Endodermal cell (in vitro differentiated cells): ENCODE data around the gene RPS2. TPM values are rescaled to one million over a fixed set of nuclear protein-coding genes. Genes with fewer than 3 reads are reported as not detected.

Source experiments
- DNase-seq: peaks from one replicate; pipeline ENCODE4 v3.0.0-alpha.2; 2017
- H3K27ac ChIP-seq: 2 replicates; pipeline ENCODE4 v1.5.1; 2013; ENCODE audit warnings: mild to moderate bottlenecking, low read depth, low read length, moderate library complexity
- H3K27me3 ChIP-seq: 2 replicates; pipeline ENCODE4 v1.6.1; 2013; ENCODE audit warnings: mild to moderate bottlenecking, low read length, moderate library complexity; ENCODE audit not compliant: insufficient read depth, control insufficient read depth, poor library complexity, severe bottlenecking
- H3K36me3 ChIP-seq: 2 replicates; pipeline ENCODE4 v1.7.0; 2013; ENCODE audit warnings: mild to moderate bottlenecking, low read length, moderate library complexity; ENCODE audit not compliant: control insufficient read depth, insufficient read depth
- H3K4me1 ChIP-seq: one replicate; pipeline ENCODE4 v1.7.0; 2013; ENCODE audit warnings: low read length; ENCODE audit not compliant: control insufficient read depth, insufficient read depth
- H3K4me3 ChIP-seq: 2 replicates; pipeline ENCODE4 v1.5.1; 2013; ENCODE audit warnings: mild to moderate bottlenecking, low read length, moderate library complexity
- H3K9ac ChIP-seq: 2 replicates; pipeline ENCODE4 v1.6.1; 2013; ENCODE audit warnings: mild to moderate bottlenecking, low read length, moderate library complexity; ENCODE audit not compliant: poor library complexity, severe bottlenecking; ENCODE audit errors: extremely low read depth
- H3K9me3 ChIP-seq: 2 replicates; pipeline ENCODE4 v1.6.1; 2013; ENCODE audit warnings: mild to moderate bottlenecking, low read length, moderate library complexity; ENCODE audit not compliant: control insufficient read depth
- H3K27ac Mint-ChIP-seq: 2 replicates; pipeline ENCODE4 v1.8.0; 2020; ENCODE audit warnings: mixed read lengths
- H3K27me3 Mint-ChIP-seq: 2 replicates; pipeline ENCODE4 v1.8.0; 2021; ENCODE audit warnings: mild to moderate bottlenecking, mixed read lengths; ENCODE audit not compliant: insufficient read depth
- H3K36me3 Mint-ChIP-seq: 2 replicates; pipeline ENCODE4 v1.8.0; 2020; ENCODE audit warnings: low read depth, mixed read lengths
- H3K4me1 Mint-ChIP-seq: 2 replicates; pipeline ENCODE4 v1.8.0; 2020; ENCODE audit warnings: mixed read lengths
- H3K4me3 Mint-ChIP-seq: 2 replicates; pipeline ENCODE4 v1.8.0; 2020; ENCODE audit warnings: mild to moderate bottlenecking, moderate library complexity, mixed read lengths
- H3K9me3 Mint-ChIP-seq: 2 replicates; pipeline ENCODE4 v1.8.0; 2020; ENCODE audit warnings: mild to moderate bottlenecking, mixed read lengths
- WGBS, 2 experiments: methylation state at CpG; one replicate each; pipeline versions ENCODE4 v1.1.5 to v1.1.7; 2013; ENCODE audit warnings: missing lambda C conversion rate in 2 of 2, mixed read lengths in 1 of 2; ENCODE audit not compliant: insufficient coverage in 1 of 2, insufficient read length in 1 of 2; 5-methylcytosine and 5-hydroxymethylcytosine counted together
- total RNA-seq, 2 donors: library from RNA; stranded (reverse); fragmentation: NEBNext Ultra II Directional in 1 of 2; extraction: Animal tissue kit (Norgen Biotek cat#: 25700) in 1 of 2; gene quantifications; 2 replicates in 1 of 2; 3 replicates in 1 of 2; pipeline ENCODE4 v1.2.1, GENCODE V29; 2021
- TF ChIP-seq, protein P1 (sequence below): fragments of 200-600 bp; sonication (generic); conservative IDR thresholded peaks from 2 replicates; pipeline ENCODE4 v1.5.0; 2021; ENCODE audit warnings: antibody characterized with exemption, mild to moderate bottlenecking

Gene RPS2
- total RNA-seq, 2 donors from 2014 or later = 3,064 to 3,492 TPM

DNA sequence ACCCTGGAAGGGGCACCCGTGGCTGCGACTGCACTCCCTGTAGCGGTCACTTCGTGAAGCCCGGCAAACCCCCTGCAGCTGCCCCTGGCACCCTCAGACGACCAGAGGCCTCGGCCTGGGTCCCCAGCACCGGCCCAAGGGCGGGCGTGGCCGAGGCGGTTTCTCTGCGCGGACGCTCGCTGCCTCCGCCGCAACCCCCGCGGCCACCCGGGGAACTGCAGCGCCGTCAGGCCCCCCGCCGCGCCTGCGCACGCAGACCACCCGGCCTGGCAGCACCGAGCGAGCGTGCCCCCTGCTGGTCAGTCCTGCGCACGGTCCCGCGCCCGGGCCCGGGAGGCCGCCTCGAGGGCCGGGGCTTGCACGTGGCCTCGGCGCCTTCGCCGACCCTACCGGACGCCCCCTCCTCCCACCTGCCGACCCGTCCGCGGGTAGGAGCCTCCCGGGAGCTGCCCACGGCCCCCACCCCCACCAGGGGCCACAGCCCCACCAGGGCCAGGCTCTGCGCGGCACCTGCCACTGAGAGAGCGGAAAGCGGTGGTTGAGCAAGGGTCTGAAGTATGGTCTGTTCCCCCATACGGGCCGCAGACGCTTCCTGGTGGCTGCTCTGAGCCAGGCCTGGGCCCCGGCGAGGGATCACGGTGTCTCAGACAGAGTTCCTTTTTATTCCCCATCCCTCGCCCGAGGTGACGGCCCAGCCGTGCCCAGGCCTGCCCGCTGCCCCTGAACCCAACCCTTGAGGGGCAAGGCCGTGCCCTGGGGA is 34.9 kb downstream of the RPS2 start:
- H3K4me1 Mint-ChIP-seq = peaks cover 2% of the 10 kb centered on the region
- no peak overlapping the region for H3K27ac Mint-ChIP-seq
- H3K27ac ChIP-seq = no peak overlapping the region
- H3K4me3 ChIP-seq = no peak overlapping the region
- no peak overlapping the region for H3K9ac ChIP-seq
- peaks cover 18% of the 10 kb centered on the region for H3K27me3 ChIP-seq
- H3K36me3 Mint-ChIP-seq = no peaks in the 10 kb centered on the region
- no peaks in the 10 kb centered on the region for H3K4me1 ChIP-seq
- TF ChIP-seq, protein P1, sequence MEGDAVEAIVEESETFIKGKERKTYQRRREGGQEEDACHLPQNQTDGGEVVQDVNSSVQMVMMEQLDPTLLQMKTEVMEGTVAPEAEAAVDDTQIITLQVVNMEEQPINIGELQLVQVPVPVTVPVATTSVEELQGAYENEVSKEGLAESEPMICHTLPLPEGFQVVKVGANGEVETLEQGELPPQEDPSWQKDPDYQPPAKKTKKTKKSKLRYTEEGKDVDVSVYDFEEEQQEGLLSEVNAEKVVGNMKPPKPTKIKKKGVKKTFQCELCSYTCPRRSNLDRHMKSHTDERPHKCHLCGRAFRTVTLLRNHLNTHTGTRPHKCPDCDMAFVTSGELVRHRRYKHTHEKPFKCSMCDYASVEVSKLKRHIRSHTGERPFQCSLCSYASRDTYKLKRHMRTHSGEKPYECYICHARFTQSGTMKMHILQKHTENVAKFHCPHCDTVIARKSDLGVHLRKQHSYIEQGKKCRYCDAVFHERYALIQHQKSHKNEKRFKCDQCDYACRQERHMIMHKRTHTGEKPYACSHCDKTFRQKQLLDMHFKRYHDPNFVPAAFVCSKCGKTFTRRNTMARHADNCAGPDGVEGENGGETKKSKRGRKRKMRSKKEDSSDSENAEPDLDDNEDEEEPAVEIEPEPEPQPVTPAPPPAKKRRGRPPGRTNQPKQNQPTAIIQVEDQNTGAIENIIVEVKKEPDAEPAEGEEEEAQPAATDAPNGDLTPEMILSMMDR = peak; percentile 96
- H3K9me3 Mint-ChIP-seq = no peaks in the 10 kb centered on the region
- 17 to 25% methylated on average over 42 to 70 of the region's 70 CpGs for WGBS, 2 experiments
- no peaks in the 10 kb centered on the region for H3K9me3 ChIP-seq
- no peaks in the 10 kb centered on the region for H3K36me3 ChIP-seq
- DNase-seq = peak; percentile 96
- H3K4me3 Mint-ChIP-seq = peak overlapping the region; percentile 56
- peaks cover 41% of the 10 kb centered on the region for H3K27me3 Mint-ChIP-seq

DNA sequence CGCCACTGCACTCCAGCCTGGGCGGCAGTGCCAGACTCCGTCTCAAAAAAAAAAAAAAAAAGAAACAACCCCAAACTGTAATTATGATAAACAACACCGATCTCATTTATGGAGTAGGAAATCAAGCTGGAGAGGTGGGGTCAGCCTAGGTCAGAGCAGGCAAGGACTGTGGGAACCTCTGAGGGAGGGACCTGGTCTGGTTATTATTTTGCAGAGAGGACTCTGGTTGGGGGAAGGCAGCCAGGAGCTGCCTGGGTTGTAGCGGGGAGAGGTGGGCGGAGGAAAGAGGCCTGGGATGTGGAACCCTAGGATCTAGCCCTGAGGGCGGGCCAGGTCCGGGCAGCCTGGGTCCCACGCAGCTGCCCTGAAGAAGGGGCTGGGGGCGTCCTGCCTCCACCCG is 35.5 kb downstream of the RPS2 start:
- H3K4me1 ChIP-seq = no peaks in the 10 kb centered on the region
- peaks cover 48% of the 10 kb centered on the region for H3K27me3 Mint-ChIP-seq
- H3K4me3 Mint-ChIP-seq = peak overlapping the region; percentile 56
- peak; percentile 71 for DNase-seq
- H3K9me3 Mint-ChIP-seq = no peaks in the 10 kb centered on the region
- H3K9ac ChIP-seq = no peak overlapping the region
- 43% methylated on average over 8 of the region's 11 CpGs; no CpG with 5 or more reads in 1 of the 2 experiments for WGBS, 2 experiments
- peaks cover 24% of the 10 kb centered on the region for H3K27me3 ChIP-seq
- TF ChIP-seq, protein P1 = no peak
- no peak overlapping the region for H3K4me3 ChIP-seq
- H3K9me3 ChIP-seq = no peaks in the 10 kb centered on the region
- H3K27ac Mint-ChIP-seq = no peak overlapping the region
- no peak overlapping the region for H3K27ac ChIP-seq
- no peaks in the 10 kb centered on the region for H3K36me3 ChIP-seq
- H3K4me1 Mint-ChIP-seq = peaks cover 2% of the 10 kb centered on the region
- H3K36me3 Mint-ChIP-seq = no peaks in the 10 kb centered on the region

DNA sequence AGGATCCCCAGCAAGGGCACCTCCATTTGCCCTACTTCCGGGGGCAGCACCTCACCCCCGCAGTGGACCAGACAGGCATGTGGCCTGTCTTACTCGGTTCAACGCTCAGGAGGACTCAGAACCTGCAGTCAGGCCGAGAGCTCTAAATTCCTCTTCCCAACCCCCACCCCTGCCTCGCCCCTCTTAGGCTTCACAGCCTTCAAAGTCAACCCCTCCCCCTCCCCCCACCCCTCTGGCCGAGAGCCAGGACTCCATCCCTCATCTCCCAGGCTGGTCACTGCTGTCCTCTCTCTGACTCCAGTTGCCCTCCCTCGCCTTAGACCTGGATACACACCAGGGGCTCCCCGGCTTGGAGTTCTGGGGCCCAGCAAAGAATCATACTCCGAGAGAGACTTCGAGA is 38.4 kb downstream of the RPS2 start:
- no peak for DNase-seq
- Histone ChIP-seq H3K27ac (no peak overlapping the region), H3K4me3 (no peak overlapping the region), H3K9ac (no peak overlapping the region), H3K36me3 (no peaks in the 10 kb centered on the region), H3K4me1 (no peaks in the 10 kb centered on the region), H3K9me3 (no peaks in the 10 kb centered on the region), H3K27me3 (peaks cover 52% of the 10 kb centered on the region)
- TF ChIP-seq, protein P1 = no peak
- Mint-ChIP-seq H3K4me1 (peaks cover 2% of the 10 kb centered on the region), H3K36me3 (no peaks in the 10 kb centered on the region), H3K27me3 (peaks cover 65% of the 10 kb centered on the region), H3K27ac (no peak overlapping the region), H3K4me3 (no peak overlapping the region), H3K9me3 (no peaks in the 10 kb centered on the region)
- WGBS, 2 experiments = 68 to 89% methylated on average over 5 to 10 of the region's 11 CpGs
